22Rv1 (cell line): ENCODE results near the gene ARMH1.

Source experiments
- ZFX ChIP-seq: fragments of 450-650 bp; IDR thresholded peaks from 2 replicates; pipeline ENCODE4 v1.6.1; 2017; ENCODE audit warnings: antibody characterized with exemption, borderline replicate concordance
- TF ChIP-seq, protein P1 (sequence below): fragments of 450-650 bp; IDR thresholded peaks from 2 replicates; pipeline ENCODE4 v1.5.1; 2017; ENCODE audit warnings: mild to moderate bottlenecking

GRCh38 chr1:44649788-44650158 is 24.7 kb upstream of the ARMH1 start:
- TF ChIP-seq, protein P1, sequence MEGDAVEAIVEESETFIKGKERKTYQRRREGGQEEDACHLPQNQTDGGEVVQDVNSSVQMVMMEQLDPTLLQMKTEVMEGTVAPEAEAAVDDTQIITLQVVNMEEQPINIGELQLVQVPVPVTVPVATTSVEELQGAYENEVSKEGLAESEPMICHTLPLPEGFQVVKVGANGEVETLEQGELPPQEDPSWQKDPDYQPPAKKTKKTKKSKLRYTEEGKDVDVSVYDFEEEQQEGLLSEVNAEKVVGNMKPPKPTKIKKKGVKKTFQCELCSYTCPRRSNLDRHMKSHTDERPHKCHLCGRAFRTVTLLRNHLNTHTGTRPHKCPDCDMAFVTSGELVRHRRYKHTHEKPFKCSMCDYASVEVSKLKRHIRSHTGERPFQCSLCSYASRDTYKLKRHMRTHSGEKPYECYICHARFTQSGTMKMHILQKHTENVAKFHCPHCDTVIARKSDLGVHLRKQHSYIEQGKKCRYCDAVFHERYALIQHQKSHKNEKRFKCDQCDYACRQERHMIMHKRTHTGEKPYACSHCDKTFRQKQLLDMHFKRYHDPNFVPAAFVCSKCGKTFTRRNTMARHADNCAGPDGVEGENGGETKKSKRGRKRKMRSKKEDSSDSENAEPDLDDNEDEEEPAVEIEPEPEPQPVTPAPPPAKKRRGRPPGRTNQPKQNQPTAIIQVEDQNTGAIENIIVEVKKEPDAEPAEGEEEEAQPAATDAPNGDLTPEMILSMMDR, result no peak
- TF ChIP-seq ZFX, result no peak
